ENCODE data around the gene TNS4. TPM values are rescaled to one million over a fixed set of nuclear protein-coding genes. Genes with fewer than 3 reads are reported as not detected.

Gene TNS4
- total and polyA plus RNA-seq, 9 of the 15 experiments (the other 6 are each of a cell fraction or from before 2014, with no cell fraction given): 0.04 to 0.73 (median 0.24) TPM; not detected in 1

- TF ChIP-seq KLF13 (tag; IDR thresholded peaks at IDR 0.05; ENCODE audit: borderline replicate concordance, low read depth): no peak
- TF ChIP-seq, protein P1, sequence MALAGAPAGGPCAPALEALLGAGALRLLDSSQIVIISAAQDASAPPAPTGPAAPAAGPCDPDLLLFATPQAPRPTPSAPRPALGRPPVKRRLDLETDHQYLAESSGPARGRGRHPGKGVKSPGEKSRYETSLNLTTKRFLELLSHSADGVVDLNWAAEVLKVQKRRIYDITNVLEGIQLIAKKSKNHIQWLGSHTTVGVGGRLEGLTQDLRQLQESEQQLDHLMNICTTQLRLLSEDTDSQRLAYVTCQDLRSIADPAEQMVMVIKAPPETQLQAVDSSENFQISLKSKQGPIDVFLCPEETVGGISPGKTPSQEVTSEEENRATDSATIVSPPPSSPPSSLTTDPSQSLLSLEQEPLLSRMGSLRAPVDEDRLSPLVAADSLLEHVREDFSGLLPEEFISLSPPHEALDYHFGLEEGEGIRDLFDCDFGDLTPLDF (CRISPR knock-in tag; IDR thresholded peaks at IDR 0.05): no peak
- no peak for TF ChIP-seq DDX20 (tag; IDR thresholded peaks at IDR 0.05; ENCODE audit: low read depth)
- TF ChIP-seq MTA1 (IDR thresholded peaks at IDR 0.05; ENCODE audit: borderline replicate concordance): no peak
- TF ChIP-seq BCOR (IDR thresholded peaks at IDR 0.05): peak; percentile 88
- no peak for TF ChIP-seq ZNF695 (CRISPR knock-in tag; IDR thresholded peaks at IDR 0.05)
- TF ChIP-seq ARHGAP35 (IDR thresholded peaks at IDR 0.05; ENCODE audit: partially characterized antibody): no peak
- TF ChIP-seq TEAD1 (CRISPR knock-in tag; IDR thresholded peaks at IDR 0.05): no peak
- no peak for TF ChIP-seq GABPB2 (CRISPR knock-in tag; conservative IDR thresholded peaks at IDR 0.05)
- no peak for TF ChIP-seq KHSRP (IDR thresholded peaks at IDR 0.05)
- TF ChIP-seq CBX1 (IDR thresholded peaks at IDR 0.05; ENCODE audit: low read depth): peak; percentile 71; the same call in 1 of the 2 replicates
- TF ChIP-seq ZNF3 (CRISPR knock-in tag; IDR thresholded peaks at IDR 0.05): no peak
- TF ChIP-seq ZNF282 (CRISPR knock-in tag; IDR thresholded peaks at IDR 0.05): no peak
- TF ChIP-seq, protein P2, sequence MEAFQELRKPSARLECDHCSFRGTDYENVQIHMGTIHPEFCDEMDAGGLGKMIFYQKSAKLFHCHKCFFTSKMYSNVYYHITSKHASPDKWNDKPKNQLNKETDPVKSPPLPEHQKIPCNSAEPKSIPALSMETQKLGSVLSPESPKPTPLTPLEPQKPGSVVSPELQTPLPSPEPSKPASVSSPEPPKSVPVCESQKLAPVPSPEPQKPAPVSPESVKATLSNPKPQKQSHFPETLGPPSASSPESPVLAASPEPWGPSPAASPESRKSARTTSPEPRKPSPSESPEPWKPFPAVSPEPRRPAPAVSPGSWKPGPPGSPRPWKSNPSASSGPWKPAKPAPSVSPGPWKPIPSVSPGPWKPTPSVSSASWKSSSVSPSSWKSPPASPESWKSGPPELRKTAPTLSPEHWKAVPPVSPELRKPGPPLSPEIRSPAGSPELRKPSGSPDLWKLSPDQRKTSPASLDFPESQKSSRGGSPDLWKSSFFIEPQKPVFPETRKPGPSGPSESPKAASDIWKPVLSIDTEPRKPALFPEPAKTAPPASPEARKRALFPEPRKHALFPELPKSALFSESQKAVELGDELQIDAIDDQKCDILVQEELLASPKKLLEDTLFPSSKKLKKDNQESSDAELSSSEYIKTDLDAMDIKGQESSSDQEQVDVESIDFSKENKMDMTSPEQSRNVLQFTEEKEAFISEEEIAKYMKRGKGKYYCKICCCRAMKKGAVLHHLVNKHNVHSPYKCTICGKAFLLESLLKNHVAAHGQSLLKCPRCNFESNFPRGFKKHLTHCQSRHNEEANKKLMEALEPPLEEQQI (IDR thresholded peaks at IDR 0.05): no peak
- no peak for TF ChIP-seq GATAD2B (IDR thresholded peaks at IDR 0.05; ENCODE audit: borderline replicate concordance)
- TF ChIP-seq SRSF1 (IDR thresholded peaks at IDR 0.05; ENCODE audit: low read depth, low read length): no peak
- TF ChIP-seq ELF4 (CRISPR knock-in tag; IDR thresholded peaks at IDR 0.05): no peak
- TF ChIP-seq LEF1 (IDR thresholded peaks at IDR 0.05): no peak
- no peak for TF ChIP-seq BMI1 (IDR thresholded peaks at IDR 0.05; ENCODE audit: low read length)
- TF ChIP-seq RBM25 (IDR thresholded peaks at IDR 0.05; ENCODE audit: low read depth, low read length, severe bottlenecking): peak; percentile 65
- no peak for TF ChIP-seq TBL1XR1 (IDR thresholded peaks at IDR 0.05; ENCODE audit: low read length in 2 of 2)
- peak; percentile 34; the same call in 1 of the 2 replicates for TF ChIP-seq ESRRA (IDR thresholded peaks at IDR 0.05; ENCODE audit: borderline replicate concordance, low read depth)
- TF ChIP-seq FOXP4 (CRISPR knock-in tag; IDR thresholded peaks at IDR 0.05; ENCODE audit: borderline replicate concordance): no peak
- TF ChIP-seq CEBPB (tag; IDR thresholded peaks at IDR 0.05): no peak
Observed at GRCh38 chr17:40499551-40500189, 1.8 kb downstream of the TNS4 start (continued).

Data from K562 (cell line).